Measurements from ENCODE around the gene SARDH. TPM values are rescaled to one million over a fixed set of nuclear protein-coding genes. Genes with fewer than 3 reads are reported as not detected.

Gene SARDH
- total RNA-seq, 1 donor from 2014 or later: 1.8 TPM

DNA sequence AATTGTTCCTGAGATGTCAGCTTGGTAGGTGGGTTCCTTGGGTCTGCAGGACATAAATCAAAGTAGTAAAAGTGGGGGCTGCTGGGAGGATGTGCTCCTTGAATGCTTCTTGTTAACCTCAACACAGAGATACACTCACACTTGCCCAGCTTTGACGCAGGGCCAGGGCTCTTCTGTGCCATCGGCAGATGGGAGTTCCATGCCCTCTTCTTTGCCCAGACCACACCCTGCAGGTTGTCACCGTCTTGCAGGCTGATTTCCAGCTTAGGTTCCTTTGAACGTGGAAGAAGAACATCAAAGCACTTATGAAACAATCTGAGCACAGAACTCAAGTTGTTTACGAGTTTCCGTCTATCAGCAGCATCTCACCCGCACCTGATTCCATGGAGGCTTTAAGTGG is 91.0 kb downstream of the SARDH start:
- Histone ChIP-seq H3K4me3 (ENCODE audit: low read depth, low read length) (no peak overlapping the region), H3K27me3 (ENCODE audit: control insufficient read depth, insufficient read depth, low read length) (peaks cover 12% of the 10 kb centered on the region), H3K36me3 (ENCODE audit: control insufficient read depth, insufficient read depth, low read length) (no peaks in the 10 kb centered on the region)
- TF ChIP-seq, protein P1, sequence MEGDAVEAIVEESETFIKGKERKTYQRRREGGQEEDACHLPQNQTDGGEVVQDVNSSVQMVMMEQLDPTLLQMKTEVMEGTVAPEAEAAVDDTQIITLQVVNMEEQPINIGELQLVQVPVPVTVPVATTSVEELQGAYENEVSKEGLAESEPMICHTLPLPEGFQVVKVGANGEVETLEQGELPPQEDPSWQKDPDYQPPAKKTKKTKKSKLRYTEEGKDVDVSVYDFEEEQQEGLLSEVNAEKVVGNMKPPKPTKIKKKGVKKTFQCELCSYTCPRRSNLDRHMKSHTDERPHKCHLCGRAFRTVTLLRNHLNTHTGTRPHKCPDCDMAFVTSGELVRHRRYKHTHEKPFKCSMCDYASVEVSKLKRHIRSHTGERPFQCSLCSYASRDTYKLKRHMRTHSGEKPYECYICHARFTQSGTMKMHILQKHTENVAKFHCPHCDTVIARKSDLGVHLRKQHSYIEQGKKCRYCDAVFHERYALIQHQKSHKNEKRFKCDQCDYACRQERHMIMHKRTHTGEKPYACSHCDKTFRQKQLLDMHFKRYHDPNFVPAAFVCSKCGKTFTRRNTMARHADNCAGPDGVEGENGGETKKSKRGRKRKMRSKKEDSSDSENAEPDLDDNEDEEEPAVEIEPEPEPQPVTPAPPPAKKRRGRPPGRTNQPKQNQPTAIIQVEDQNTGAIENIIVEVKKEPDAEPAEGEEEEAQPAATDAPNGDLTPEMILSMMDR (IDR thresholded peaks at IDR 0.05; ENCODE audit: insufficient read depth, low read length, poor library complexity, severe bottlenecking): no peak
- DNase-seq (ENCODE audit: low read depth): no peak

DNA sequence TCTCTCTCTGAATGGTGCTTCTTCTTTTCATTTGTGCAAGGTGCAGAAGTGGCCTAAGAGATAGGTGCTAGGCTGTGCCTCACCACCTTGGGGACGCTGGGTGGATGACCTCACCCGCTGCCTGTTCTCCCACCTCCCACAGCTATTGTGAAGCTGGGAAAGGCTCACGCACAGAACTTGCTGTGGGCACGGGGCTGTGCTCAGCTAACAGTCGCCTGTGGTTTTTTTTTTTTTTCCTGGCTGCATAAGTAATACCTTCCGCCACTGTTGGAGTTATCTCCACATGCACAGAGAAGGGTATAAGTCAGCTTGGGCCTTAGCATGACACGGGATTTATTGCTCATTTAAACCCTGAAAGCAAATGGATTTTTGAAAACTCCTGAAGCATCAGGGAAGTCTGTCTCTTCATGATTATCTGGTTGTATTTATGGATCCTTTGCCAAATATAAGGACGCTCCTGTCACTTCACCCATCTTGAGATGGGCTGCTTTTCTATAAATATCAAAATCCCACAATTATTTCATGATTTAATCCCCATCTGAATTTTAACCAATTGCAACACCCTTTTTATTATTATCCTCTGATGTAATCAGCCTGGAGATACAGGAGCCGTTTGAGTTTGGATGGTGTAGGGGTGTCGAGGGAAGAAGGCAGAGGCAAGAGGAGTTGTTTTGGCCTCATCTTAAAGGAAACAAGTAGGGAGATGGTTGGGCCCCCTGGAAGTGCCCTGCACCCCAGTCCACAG is 93.0 kb downstream of the SARDH start:
- no peak overlapping the region for H3K4me3 ChIP-seq (ENCODE audit: low read depth, low read length)

DNA sequence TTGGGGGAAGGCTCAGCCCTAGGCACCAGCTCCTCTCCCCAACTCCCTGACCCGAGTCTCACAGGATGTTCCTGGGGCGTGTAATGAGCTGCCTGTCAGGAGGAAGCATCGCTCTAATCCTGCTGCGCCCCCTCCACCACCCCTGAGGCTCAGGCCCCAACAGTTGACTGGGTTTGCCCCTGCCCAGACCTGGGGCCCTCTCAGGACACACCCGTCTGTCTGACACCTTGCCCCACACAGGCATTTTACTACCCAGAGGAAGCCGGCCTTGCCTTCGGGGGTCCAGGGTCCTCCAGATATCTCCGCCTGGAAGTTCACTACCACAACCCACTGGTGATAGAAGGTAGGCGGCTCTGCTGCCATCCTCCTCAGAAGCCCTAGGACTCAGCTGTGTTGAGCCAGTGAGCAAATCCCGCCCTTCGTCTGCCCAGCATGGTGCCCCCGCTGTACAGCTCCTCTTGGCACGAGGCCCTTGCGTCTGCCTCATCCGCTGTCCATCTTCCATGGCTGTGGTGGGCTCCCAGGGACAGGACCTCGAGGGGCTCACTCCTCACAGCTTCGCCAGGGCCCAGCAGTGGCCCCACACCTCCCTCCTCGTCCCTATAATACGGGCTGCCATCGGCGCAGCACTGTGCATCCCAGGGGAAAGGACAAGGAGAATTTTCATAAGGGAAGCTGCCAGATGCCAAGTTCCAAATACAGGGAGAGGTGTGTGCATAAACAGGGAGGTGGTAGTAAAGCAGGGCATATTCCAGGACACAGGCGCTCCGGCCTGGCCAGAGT is 94.0 kb downstream of the SARDH start:
- TF ChIP-seq, protein P1 (IDR thresholded peaks at IDR 0.05; ENCODE audit: insufficient read depth, low read length, poor library complexity, severe bottlenecking): no peak
- H3K36me3 ChIP-seq (ENCODE audit: control insufficient read depth, insufficient read depth, low read length): no peaks in the 10 kb centered on the region
- H3K27me3 ChIP-seq (ENCODE audit: control insufficient read depth, insufficient read depth, low read length): peaks cover 18% of the 10 kb centered on the region
- DNase-seq (ENCODE audit: low read depth): no peak
- no peak overlapping the region for H3K4me3 ChIP-seq (ENCODE audit: low read depth, low read length)

More for the DNA sequence above, 93.0 kb downstream of the SARDH start:
- Histone ChIP-seq H3K36me3 (ENCODE audit: control insufficient read depth, insufficient read depth, low read length) (no peaks in the 10 kb centered on the region), H3K27me3 (ENCODE audit: control insufficient read depth, insufficient read depth, low read length) (peaks cover 15% of the 10 kb centered on the region)
- no peak for DNase-seq (ENCODE audit: low read depth)
- TF ChIP-seq, protein P1 (IDR thresholded peaks at IDR 0.05; ENCODE audit: insufficient read depth, low read length, poor library complexity, severe bottlenecking): no peak

DNA sequence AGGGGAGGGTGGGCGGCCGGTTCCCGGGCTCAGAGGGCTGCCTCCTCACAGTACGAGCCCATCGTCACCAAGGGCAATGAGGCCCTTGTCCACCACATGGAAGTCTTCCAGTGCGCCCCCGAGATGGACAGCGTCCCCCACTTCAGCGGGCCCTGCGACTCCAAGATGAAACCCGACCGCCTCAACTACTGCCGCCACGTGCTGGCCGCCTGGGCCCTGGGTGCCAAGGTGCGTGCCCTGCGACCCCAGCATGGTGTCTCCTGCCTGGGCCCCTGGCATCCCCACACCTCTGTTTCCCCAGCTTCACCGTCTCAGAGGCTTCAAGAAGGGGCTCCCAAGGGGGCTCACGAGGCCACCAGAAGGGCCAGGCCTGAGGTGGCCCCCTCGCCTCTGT is 94.8 kb downstream of the SARDH start:
- no peak overlapping the region for H3K4me3 ChIP-seq (ENCODE audit: low read depth, low read length)
- H3K27me3 ChIP-seq (ENCODE audit: control insufficient read depth, insufficient read depth, low read length): peaks cover 18% of the 10 kb centered on the region
- no peaks in the 10 kb centered on the region for H3K36me3 ChIP-seq (ENCODE audit: control insufficient read depth, insufficient read depth, low read length)
- TF ChIP-seq, protein P1 (IDR thresholded peaks at IDR 0.05; ENCODE audit: insufficient read depth, low read length, poor library complexity, severe bottlenecking): no peak
- DNase-seq (ENCODE audit: low read depth): no peak

DNA sequence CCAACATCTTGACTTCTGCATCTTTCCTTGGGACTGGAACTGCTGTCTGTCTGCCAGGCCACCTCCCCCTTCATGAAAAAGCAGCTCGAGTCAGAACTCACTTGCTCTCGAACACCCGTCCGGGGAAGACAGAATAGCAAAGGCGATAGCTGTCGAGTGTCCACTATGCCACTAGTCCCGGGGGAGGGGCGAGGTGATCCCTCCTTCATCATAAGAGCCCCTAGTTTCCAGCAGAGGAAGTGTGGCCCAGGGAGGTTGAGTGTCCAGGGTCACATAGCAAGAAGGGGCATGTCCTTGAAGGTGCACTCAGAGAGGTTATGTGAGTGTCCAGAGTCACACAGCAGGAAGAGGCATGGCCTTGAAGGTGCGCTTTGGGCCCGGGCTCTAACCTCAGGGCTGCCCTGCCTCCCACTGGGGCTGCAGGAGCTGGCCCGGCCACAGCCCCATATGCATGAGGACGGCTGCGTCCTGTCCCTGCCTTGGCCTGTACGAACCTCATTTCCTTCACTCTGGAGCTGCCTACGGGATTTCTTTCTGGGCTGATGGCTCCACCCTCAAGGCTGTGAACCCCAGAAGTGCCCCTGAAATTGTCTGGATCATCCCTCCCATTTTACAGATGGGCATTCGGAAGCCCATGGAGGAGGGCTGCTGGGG is 95.3 kb downstream of the SARDH start:
- H3K36me3 ChIP-seq (ENCODE audit: control insufficient read depth, insufficient read depth, low read length): no peaks in the 10 kb centered on the region
- DNase-seq (ENCODE audit: low read depth): no peak
- TF ChIP-seq, protein P1 (IDR thresholded peaks at IDR 0.05; ENCODE audit: insufficient read depth, low read length, poor library complexity, severe bottlenecking): no peak
- H3K4me3 ChIP-seq (ENCODE audit: low read depth, low read length): no peak overlapping the region
- peaks cover 18% of the 10 kb centered on the region for H3K27me3 ChIP-seq (ENCODE audit: control insufficient read depth, insufficient read depth, low read length)

Measured in kidney epithelial cell (primary cell).